ENCODE results near the gene MED13L.

Gene MED13L

GRCh38 chr12:115910057-115910456, 367.4 kb downstream of the MED13L start:
- no peak for DNase-seq (ENCODE audit: low read depth in 2 of 2)

Data from activated CD8-positive, alpha-beta memory T cell treated with anti-CD3 and anti-CD28 coated beads for 4 hours (primary cell).